Stimulated activated CD4-positive, alpha-beta T cell treated with anti-CD3 and anti-CD28 coated beads, Interleukin-1b, Interleukin-23, amount 100 ng/mL, for 48 hours (primary cell): ENCODE measurements around the gene CYRIA.

ENCODE experiments used
- DNase-seq: peaks from one replicate; pipeline ENCODE4 v3.0.0-alpha.2; 2020

CYRIA gene

GRCh38 chr2:16664809-16665747 is 556 bp downstream of the CYRIA start:
- DNase-seq = no peak

GRCh38 chr2:16664052-16664731 is 1.4 kb downstream of the CYRIA start:
- no peak for DNase-seq

- DNase-seq = no peak
These were observed 2.3 kb downstream of the CYRIA start for GRCh38 chr2:16663121-16663905.

GRCh38 chr2:16661936-16662839 is 3.4 kb downstream of the CYRIA start:
- DNase-seq = no peak

GRCh38 chr2:16661526-16661925 is 4.1 kb downstream of the CYRIA start:
- no peak for DNase-seq

GRCh38 chr2:16660556-16660955 is 5.1 kb downstream of the CYRIA start:
- no peak for DNase-seq

GRCh38 chr2:16660114-16660513 is 5.5 kb downstream of the CYRIA start:
- DNase-seq = no peak

GRCh38 chr2:16658076-16658739 is 7.4 kb downstream of the CYRIA start:
- DNase-seq = no peak

GRCh38 chr2:16657671-16658070 is 8.0 kb downstream of the CYRIA start:
- no peak for DNase-seq

GRCh38 chr2:16656784-16657391 is 8.7 kb downstream of the CYRIA start:
- DNase-seq = no peak

- no peak for DNase-seq
These were observed 9.6 kb downstream of the CYRIA start for GRCh38 chr2:16655905-16656642.

- DNase-seq = no peak
These were observed 10.2 kb downstream of the CYRIA start for GRCh38 chr2:16655445-16655837.

GRCh38 chr2:16654833-16655444 is 10.7 kb downstream of the CYRIA start:
- no peak for DNase-seq

GRCh38 chr2:16653799-16654198 is 11.8 kb downstream of the CYRIA start:
- no peak for DNase-seq

GRCh38 chr2:16653083-16653375 is 12.6 kb downstream of the CYRIA start:
- no peak for DNase-seq

GRCh38 chr2:16652296-16653082 is 13.1 kb downstream of the CYRIA start:
- no peak for DNase-seq

- DNase-seq = no peak
These were observed 15.1 kb downstream of the CYRIA start for GRCh38 chr2:16650287-16651249.
